ENCODE data around the gene HIVEP3.

Gene HIVEP3

DNA sequence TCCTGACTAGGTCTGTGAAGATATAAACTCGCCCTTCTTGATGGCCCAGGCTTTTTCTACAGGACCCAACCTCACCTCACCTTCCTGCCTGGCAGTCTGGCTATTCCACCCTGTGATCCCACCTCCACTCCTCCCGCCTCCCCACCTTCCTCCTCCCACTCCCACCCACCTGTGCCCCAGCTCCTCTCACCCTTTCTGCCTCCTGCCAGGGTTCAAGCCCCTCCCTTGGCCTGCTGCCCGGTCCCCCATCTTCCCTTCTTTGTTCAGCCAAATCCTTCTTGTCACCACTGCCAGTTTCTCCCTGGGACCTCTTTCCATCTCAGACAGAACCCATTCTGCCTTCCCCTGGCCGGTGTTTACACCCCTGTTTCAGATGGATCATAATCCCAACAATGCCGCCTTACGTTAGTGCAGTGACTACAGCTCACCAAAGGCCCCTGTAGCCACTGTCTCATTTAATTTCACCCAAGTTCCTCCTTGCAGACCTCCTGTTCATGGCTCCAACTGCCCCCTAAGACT is 306.7 kb downstream of the HIVEP3 start:
- Histone ChIP-seq H3K4me3 (ENCODE audit: low read length in 2 of 2) (no peak overlapping the region), H3K4ac (ENCODE audit: low read length) (no peak overlapping the region), H3K9ac (ENCODE audit: low read depth, low read length, poor library complexity) (no peak overlapping the region), H4K8ac (ENCODE audit: low read depth, low read length) (no peak overlapping the region), H2BK5ac (ENCODE audit: low read length) (no peak overlapping the region), H3K36me3 (replicated peaks in 1 of 2; ENCODE audit: control insufficient read depth in 2 of 2, insufficient read depth in 2 of 2, low read length in 2 of 2) (no peaks in the 10 kb centered on the region), H2BK120ac (ENCODE audit: low read depth, low read length) (no peak overlapping the region), H2BK15ac (ENCODE audit: low read length) (no peak overlapping the region), H3K79me1 (ENCODE audit: low read depth, low read length) (no peaks in the 10 kb centered on the region), H3K23ac (ENCODE audit: low read depth, low read length, poor library complexity) (no peak overlapping the region), H2BK12ac (ENCODE audit: low read length) (no peak overlapping the region), H3K9me3 (replicated peaks in 1 of 2; ENCODE audit: control insufficient read depth in 2 of 2, insufficient read depth in 1 of 2, low read depth in 1 of 2, low read length in 2 of 2) (peaks cover 0 to 2% of the 10 kb centered on the region in 2 donors), H3K4me1 (ENCODE audit: control insufficient read depth in 2 of 2, insufficient read depth in 1 of 2, low read depth in 1 of 2, low read length in 2 of 2) (peaks cover 0 to 5% of the 10 kb centered on the region in 2 donors), H2AK5ac (ENCODE audit: low read depth, low read length) (no peak overlapping the region), H3K18ac (ENCODE audit: low read length) (no peak overlapping the region), H4K91ac (ENCODE audit: low read depth, low read length, poor library complexity) (no peak overlapping the region), H3K27me3 (ENCODE audit: control insufficient read depth in 3 of 3, insufficient read depth in 3 of 3, low read depth in 1 of 3, low read length in 3 of 3) (no peaks in the 10 kb centered on the region), H2AFZ (ENCODE audit: low read length) (no peak overlapping the region), H3K4me2 (ENCODE audit: insufficient read depth, low read length, poor library complexity, severe bottlenecking) (no peak overlapping the region), H3K14ac (ENCODE audit: low read length) (no peak overlapping the region), H3K27ac (replicated peaks; ENCODE audit: low read length) (no peak overlapping the region)
- no CpG with 5 or more reads among the region's 6 CpGs for WGBS, 2 donors (ENCODE audit: extremely low coverage in 2 of 2, insufficient read length in 2 of 2, insufficient replicate concordance in 1 of 2)
- no peak for DNase-seq (ENCODE audit: low spot score)

- Histone ChIP-seq H2BK5ac (ENCODE audit: low read length) (no peak overlapping the region), H3K4me3 (ENCODE audit: low read length in 2 of 2) (no peak overlapping the region), H2BK12ac (ENCODE audit: low read length) (no peak overlapping the region), H3K14ac (ENCODE audit: low read length) (no peak overlapping the region), H3K9me3 (replicated peaks in 1 of 2; ENCODE audit: control insufficient read depth in 2 of 2, insufficient read depth in 1 of 2, low read depth in 1 of 2, low read length in 2 of 2) (peaks cover 0 to 2% of the 10 kb centered on the region in 2 donors), H3K27me3 (ENCODE audit: control insufficient read depth in 3 of 3, insufficient read depth in 3 of 3, low read depth in 1 of 3, low read length in 3 of 3) (no peaks in the 10 kb centered on the region), H3K27ac (replicated peaks; ENCODE audit: low read length) (no peak overlapping the region), H3K23ac (ENCODE audit: low read depth, low read length, poor library complexity) (no peak overlapping the region), H2AK5ac (ENCODE audit: low read depth, low read length) (no peak overlapping the region), H4K91ac (ENCODE audit: low read depth, low read length, poor library complexity) (no peak overlapping the region), H3K79me1 (ENCODE audit: low read depth, low read length) (no peaks in the 10 kb centered on the region), H2BK120ac (ENCODE audit: low read depth, low read length) (no peak overlapping the region), H3K4me1 (ENCODE audit: control insufficient read depth in 2 of 2, insufficient read depth in 1 of 2, low read depth in 1 of 2, low read length in 2 of 2) (peaks cover 0 to 5% of the 10 kb centered on the region in 2 donors), H3K36me3 (replicated peaks in 1 of 2; ENCODE audit: control insufficient read depth in 2 of 2, insufficient read depth in 2 of 2, low read length in 2 of 2) (no peaks in the 10 kb centered on the region), H2BK15ac (ENCODE audit: low read length) (no peak overlapping the region), H3K9ac (ENCODE audit: low read depth, low read length, poor library complexity) (no peak overlapping the region), H3K4me2 (ENCODE audit: insufficient read depth, low read length, poor library complexity, severe bottlenecking) (no peak overlapping the region), H2AFZ (ENCODE audit: low read length) (no peak overlapping the region), H3K4ac (ENCODE audit: low read length) (no peak overlapping the region), H3K18ac (ENCODE audit: low read length) (no peak overlapping the region), H4K8ac (ENCODE audit: low read depth, low read length) (no peak overlapping the region)
- no CpG with 5 or more reads among the region's 17 CpGs for WGBS, 2 donors (ENCODE audit: extremely low coverage in 2 of 2, insufficient read length in 2 of 2, insufficient replicate concordance in 1 of 2)
- no peak for DNase-seq (ENCODE audit: low spot score)
Observed at GRCh38 chr1:41611068-41611931, 307.4 kb downstream of the HIVEP3 start.

DNA sequence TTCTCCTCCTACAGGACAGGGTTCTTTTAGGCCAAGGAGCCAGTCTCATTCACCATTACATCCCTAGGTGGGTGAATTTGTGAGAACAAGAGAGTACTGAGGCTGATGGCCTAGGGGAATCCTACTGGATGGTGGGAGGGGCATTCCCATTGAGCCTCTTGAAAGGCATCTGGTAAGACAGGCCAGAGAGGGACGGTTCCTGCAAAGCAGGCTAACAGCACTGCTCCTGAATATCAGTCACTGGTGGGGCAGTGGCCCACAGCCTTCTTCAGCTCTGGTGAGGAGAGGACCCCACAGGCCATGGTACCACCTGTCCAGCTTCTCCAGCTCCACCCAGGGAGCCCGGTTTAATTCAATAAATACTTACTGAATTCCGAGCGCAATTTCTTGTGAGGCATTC is 308.4 kb downstream of the HIVEP3 start:
- Histone ChIP-seq H2BK5ac (ENCODE audit: low read length) (no peak overlapping the region), H3K18ac (ENCODE audit: low read length) (no peak overlapping the region), H3K4me3 (ENCODE audit: low read length in 2 of 2) (no peak overlapping the region), H3K36me3 (replicated peaks in 1 of 2; ENCODE audit: control insufficient read depth in 2 of 2, insufficient read depth in 2 of 2, low read length in 2 of 2) (no peaks in the 10 kb centered on the region), H2AFZ (ENCODE audit: low read length) (no peak overlapping the region), H3K79me1 (ENCODE audit: low read depth, low read length) (no peaks in the 10 kb centered on the region), H2BK12ac (ENCODE audit: low read length) (no peak overlapping the region), H4K91ac (ENCODE audit: low read depth, low read length, poor library complexity) (no peak overlapping the region), H2BK120ac (ENCODE audit: low read depth, low read length) (no peak overlapping the region), H2AK5ac (ENCODE audit: low read depth, low read length) (no peak overlapping the region), H3K9ac (ENCODE audit: low read depth, low read length, poor library complexity) (no peak overlapping the region), H4K8ac (ENCODE audit: low read depth, low read length) (no peak overlapping the region), H3K27ac (replicated peaks; ENCODE audit: low read length) (no peak overlapping the region), H3K4ac (ENCODE audit: low read length) (no peak overlapping the region), H3K4me2 (ENCODE audit: insufficient read depth, low read length, poor library complexity, severe bottlenecking) (no peak overlapping the region), H2BK15ac (ENCODE audit: low read length) (no peak overlapping the region), H3K14ac (ENCODE audit: low read length) (no peak overlapping the region), H3K27me3 (ENCODE audit: control insufficient read depth in 3 of 3, insufficient read depth in 3 of 3, low read depth in 1 of 3, low read length in 3 of 3) (no peaks in the 10 kb centered on the region), H3K9me3 (replicated peaks in 1 of 2; ENCODE audit: control insufficient read depth in 2 of 2, insufficient read depth in 1 of 2, low read depth in 1 of 2, low read length in 2 of 2) (peaks cover 0 to 2% of the 10 kb centered on the region in 2 donors), H3K23ac (ENCODE audit: low read depth, low read length, poor library complexity) (peak overlapping the region; percentile 9), H3K4me1 (ENCODE audit: control insufficient read depth in 2 of 2, insufficient read depth in 1 of 2, low read depth in 1 of 2, low read length in 2 of 2) (peaks cover 0 to 5% of the 10 kb centered on the region in 2 donors)
- no peak for DNase-seq (ENCODE audit: low spot score)
- WGBS, 2 donors (ENCODE audit: extremely low coverage in 2 of 2, insufficient read length in 2 of 2, insufficient replicate concordance in 1 of 2) = no CpG with 5 or more reads among the region's 4 CpGs

DNA sequence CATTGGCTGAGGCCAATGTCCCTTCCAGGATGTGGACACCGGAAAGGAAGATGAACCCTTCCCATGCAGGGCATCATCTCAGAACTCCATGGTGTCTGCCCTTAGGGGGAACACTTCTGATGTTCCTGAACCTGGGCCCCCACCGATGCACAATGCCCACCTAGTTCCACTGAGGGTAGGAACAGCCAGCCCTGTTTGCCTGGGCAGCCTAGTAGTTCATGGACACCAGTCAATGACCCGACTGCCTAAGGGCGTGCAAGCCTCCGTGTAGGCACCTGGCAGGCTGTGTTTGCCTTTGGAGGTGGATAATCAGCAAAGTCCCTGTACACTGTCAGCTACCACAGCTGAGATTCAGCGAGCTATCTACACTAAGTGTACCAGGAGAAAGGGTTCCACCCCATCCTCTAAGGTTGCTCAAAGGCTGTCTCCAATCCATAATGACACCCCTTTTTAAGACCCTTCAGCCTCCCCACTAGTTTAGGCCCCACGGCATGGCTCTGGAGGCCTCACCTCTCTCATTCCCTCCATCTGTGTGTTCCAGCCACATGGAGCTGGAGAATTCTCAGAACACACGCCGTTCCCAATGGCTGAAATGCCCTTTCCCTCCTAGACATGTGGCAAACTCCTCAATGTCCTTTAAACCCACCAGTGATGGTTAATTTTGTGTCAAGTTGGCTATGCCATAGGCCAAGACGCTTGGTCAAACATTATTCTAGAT is 309.4 kb downstream of the HIVEP3 start:
- Histone ChIP-seq H3K36me3 (replicated peaks in 1 of 2; ENCODE audit: control insufficient read depth in 2 of 2, insufficient read depth in 2 of 2, low read length in 2 of 2) (no peaks in the 10 kb centered on the region), H3K9me3 (replicated peaks in 1 of 2; ENCODE audit: control insufficient read depth in 2 of 2, insufficient read depth in 1 of 2, low read depth in 1 of 2, low read length in 2 of 2) (peaks cover 0 to 2% of the 10 kb centered on the region in 2 donors), H3K4me1 (ENCODE audit: control insufficient read depth in 2 of 2, insufficient read depth in 1 of 2, low read depth in 1 of 2, low read length in 2 of 2) (peaks cover 0 to 5% of the 10 kb centered on the region in 2 donors), H3K14ac (ENCODE audit: low read length) (no peak overlapping the region), H3K18ac (ENCODE audit: low read length) (no peak overlapping the region), H4K91ac (ENCODE audit: low read depth, low read length, poor library complexity) (no peak overlapping the region), H3K4me2 (ENCODE audit: insufficient read depth, low read length, poor library complexity, severe bottlenecking) (no peak overlapping the region), H2BK15ac (ENCODE audit: low read length) (no peak overlapping the region), H4K8ac (ENCODE audit: low read depth, low read length) (no peak overlapping the region), H2AK5ac (ENCODE audit: low read depth, low read length) (no peak overlapping the region), H3K23ac (ENCODE audit: low read depth, low read length, poor library complexity) (no peak overlapping the region), H3K27me3 (ENCODE audit: control insufficient read depth in 3 of 3, insufficient read depth in 3 of 3, low read depth in 1 of 3, low read length in 3 of 3) (no peaks in the 10 kb centered on the region), H2BK5ac (ENCODE audit: low read length) (no peak overlapping the region), H2BK12ac (ENCODE audit: low read length) (no peak overlapping the region), H3K4ac (ENCODE audit: low read length) (no peak overlapping the region), H3K9ac (ENCODE audit: low read depth, low read length, poor library complexity) (no peak overlapping the region), H2BK120ac (ENCODE audit: low read depth, low read length) (no peak overlapping the region), H2AFZ (ENCODE audit: low read length) (no peak overlapping the region), H3K27ac (replicated peaks; ENCODE audit: low read length) (no peak overlapping the region), H3K4me3 (ENCODE audit: low read length in 2 of 2) (no peak overlapping the region), H3K79me1 (ENCODE audit: low read depth, low read length) (no peaks in the 10 kb centered on the region)
- no peak for DNase-seq (ENCODE audit: low spot score)
- WGBS, 2 donors (ENCODE audit: extremely low coverage in 2 of 2, insufficient read length in 2 of 2, insufficient replicate concordance in 1 of 2) = no CpG with 5 or more reads among the region's 10 CpGs
